ENCODE results near the gene FBXO44.

FBXO44 gene

GRCh38 chr1:11693917-11694316 is 39.2 kb downstream of the FBXO44 start:
- no peak overlapping the region for H3K4me2 ChIP-seq (ENCODE audit: insufficient read depth, low read length)
- no peak overlapping the region for H2AFZ ChIP-seq (ENCODE audit: low read depth, low read length)
- H3K79me2 ChIP-seq (ENCODE audit: insufficient read depth, low read length): peaks cover 8% of the 10 kb centered on the region; the same call in 1 of the 2 replicates
- no peaks in the 10 kb centered on the region for H4K20me1 ChIP-seq (ENCODE audit: insufficient read depth, low read length)
- no peak for TF ChIP-seq EZH2 (IDR thresholded peaks at IDR 0.05; ENCODE audit: borderline replicate concordance, low read depth, low read length, severe bottlenecking)
- TF ChIP-seq CTCF (IDR thresholded peaks at IDR 0.05; ENCODE audit: borderline replicate concordance, extremely low read depth, low read length, poor library complexity, severe bottlenecking): no peak
- no peaks in the 10 kb centered on the region for H3K9me3 ChIP-seq (ENCODE audit: insufficient read depth, low read length, severe bottlenecking)
- H3K27me3 ChIP-seq (ENCODE audit: insufficient read depth, low read length, poor library complexity): peaks cover 14% of the 10 kb centered on the region
- H3K9ac ChIP-seq (ENCODE audit: low read depth, low read length): no peak overlapping the region
- H3K4me3 ChIP-seq (ENCODE audit: low read depth in 1 of 2, low read length in 2 of 2): no peak overlapping the region
- no peak for DNase-seq
- H3K4me1 ChIP-seq (ENCODE audit: insufficient read depth, low read length): peaks cover 25% of the 10 kb centered on the region
- ATAC-seq (ENCODE audit: insufficient read depth, low read depth): no peak
- peaks cover 3% of the 10 kb centered on the region; the same call in 1 of the 2 replicates for H3K36me3 ChIP-seq (ENCODE audit: insufficient read depth, low read length)
- no peak overlapping the region for H3K27ac ChIP-seq (ENCODE audit: low read length)

- Histone ChIP-seq H3K9ac (ENCODE audit: low read depth, low read length) (no peak overlapping the region), H3K27me3 (ENCODE audit: insufficient read depth, low read length, poor library complexity) (peaks cover 10% of the 10 kb centered on the region), H3K27ac (ENCODE audit: low read length) (no peak overlapping the region), H3K4me1 (ENCODE audit: insufficient read depth, low read length) (peaks cover 11% of the 10 kb centered on the region; the same call in 1 of the 2 replicates), H3K79me2 (ENCODE audit: insufficient read depth, low read length) (0 out of 2 replicates have a peak, but pooled peaks cover under 1% of the 10 kb centered on the region), H3K4me3 (ENCODE audit: low read depth in 1 of 2, low read length in 2 of 2) (no peak overlapping the region), H3K4me2 (ENCODE audit: insufficient read depth, low read length) (no peak overlapping the region), H3K36me3 (ENCODE audit: insufficient read depth, low read length) (no peaks in the 10 kb centered on the region), H3K9me3 (ENCODE audit: insufficient read depth, low read length, severe bottlenecking) (no peaks in the 10 kb centered on the region), H2AFZ (ENCODE audit: low read depth, low read length) (no peak overlapping the region), H4K20me1 (ENCODE audit: insufficient read depth, low read length) (no peaks in the 10 kb centered on the region)
- DNase-seq (no peak), ATAC-seq (ENCODE audit: insufficient read depth, low read depth) (no peak)
- no peak for TF ChIP-seq EZH2 (IDR thresholded peaks at IDR 0.05; ENCODE audit: borderline replicate concordance, low read depth, low read length, severe bottlenecking)
- no peak for TF ChIP-seq CTCF (IDR thresholded peaks at IDR 0.05; ENCODE audit: borderline replicate concordance, extremely low read depth, low read length, poor library complexity, severe bottlenecking)
These were observed 41.2 kb downstream of the FBXO44 start for GRCh38 chr1:11695861-11696260.

- no peak for ATAC-seq (ENCODE audit: insufficient read depth, low read depth)
- Histone ChIP-seq H3K4me3 (ENCODE audit: low read depth in 1 of 2, low read length in 2 of 2) (no peak overlapping the region), H3K9me3 (ENCODE audit: insufficient read depth, low read length, severe bottlenecking) (no peaks in the 10 kb centered on the region), H4K20me1 (ENCODE audit: insufficient read depth, low read length) (no peaks in the 10 kb centered on the region), H3K27me3 (ENCODE audit: insufficient read depth, low read length, poor library complexity) (peaks cover 5% of the 10 kb centered on the region), H3K36me3 (ENCODE audit: insufficient read depth, low read length) (no peaks in the 10 kb centered on the region), H3K9ac (ENCODE audit: low read depth, low read length) (no peak overlapping the region), H3K4me1 (ENCODE audit: insufficient read depth, low read length) (no peaks in the 10 kb centered on the region), H3K79me2 (ENCODE audit: insufficient read depth, low read length) (no peaks in the 10 kb centered on the region), H3K4me2 (ENCODE audit: insufficient read depth, low read length) (no peak overlapping the region), H2AFZ (ENCODE audit: low read depth, low read length) (no peak overlapping the region), H3K27ac (ENCODE audit: low read length) (no peak overlapping the region)
- TF ChIP-seq EZH2 (IDR thresholded peaks at IDR 0.05; ENCODE audit: borderline replicate concordance, low read depth, low read length, severe bottlenecking): no peak
- TF ChIP-seq CTCF (IDR thresholded peaks at IDR 0.05; ENCODE audit: borderline replicate concordance, extremely low read depth, low read length, poor library complexity, severe bottlenecking): no peak
- no peak for DNase-seq
These were observed 42.7 kb downstream of the FBXO44 start for GRCh38 chr1:11697188-11697892.
